Lower leg skin (tissue), 4 donors: ENCODE measurements around the gene CHD5. TPM values are rescaled to one million over a fixed set of nuclear protein-coding genes. Genes with fewer than 3 reads are reported as not detected.
"Not testable (repeated sequence)": the region's sequence is repeated elsewhere in the genome, so short reads cannot be mapped to it uniquely, and the experiment has no call there.

Experiments
- DNase-seq, 2 donors: peaks; one replicate each; pipeline ENCODE4 v3.0.0-alpha.2; 2019; ENCODE audit warnings: low spot score in 2 of 2
- H3K4me3 ChIP-seq: fragments of 200-600 bp; sonication (generic); 2 replicates; pipeline ENCODE4 v1.5.1; 2017; ENCODE audit warnings: mild to moderate bottlenecking, low read depth; ENCODE audit not compliant: poor library complexity, severe bottlenecking
- POLR2A ChIP-seq, 2 donors: fragments of 450-650 bp; IDR thresholded peaks; one replicate each; pipeline ENCODE4 v1.6.1; 2016 to 2017; ENCODE audit warnings: antibody characterized with exemption in 2 of 2, mild to moderate bottlenecking in 1 of 2, moderate library complexity in 1 of 2
- WGBS, 2 donors: methylation state at CpG; one replicate each; pipeline ENCODE4 v1.1.5; 2018; 5-methylcytosine and 5-hydroxymethylcytosine counted together
- intact Hi-C: fragments of 100-400 bp; cut with DNase I; formaldehyde crosslinking; loops from one replicate; pipeline ENCODE4 v1.15.0; 2023; ENCODE audit warnings: low total_unique reads
- total RNA-seq, 4 donors: library from RNA; depleted of rRNA; stranded (reverse); fragments of >200 nt; gene quantifications; one replicate each; pipeline ENCODE4 v1.1.0, GENCODE V29; 2016
- TF ChIP-seq, protein P1 (sequence below), 3 donors: fragments of 450-650 bp; IDR thresholded peaks; one replicate each; pipeline ENCODE4 v1.5.1; 2016; ENCODE audit warnings: antibody characterized with exemption in 3 of 3, mild to moderate bottlenecking in 3 of 3, moderate library complexity in 2 of 3

CHD5 gene
- total RNA-seq, 4 donors from 2014 or later = 0.04 to 0.27 (median 0.13) TPM; not detected in 1

DNA sequence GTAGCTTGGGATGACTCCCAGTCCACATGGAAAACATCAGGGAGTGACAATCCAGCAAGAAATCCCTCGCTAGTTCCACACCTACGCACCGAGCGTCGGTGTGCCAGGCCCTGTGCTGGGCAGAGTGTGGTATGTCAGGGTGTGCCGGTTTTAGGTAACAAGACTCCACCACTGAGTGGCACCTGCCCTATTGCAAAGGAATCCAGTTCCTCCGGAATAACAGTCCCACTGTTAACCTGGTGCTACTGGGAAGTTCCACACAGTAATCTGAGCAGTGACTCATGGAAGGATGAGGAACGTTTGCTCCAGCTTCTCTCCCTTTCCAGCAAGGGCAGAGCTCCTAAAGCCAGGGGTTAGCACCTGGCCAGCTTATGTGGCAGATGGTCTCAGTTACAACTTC lies 40.1 kb upstream of the CHD5 start:
- intact Hi-C loops = no loop called here
- TF ChIP-seq, protein P1, sequence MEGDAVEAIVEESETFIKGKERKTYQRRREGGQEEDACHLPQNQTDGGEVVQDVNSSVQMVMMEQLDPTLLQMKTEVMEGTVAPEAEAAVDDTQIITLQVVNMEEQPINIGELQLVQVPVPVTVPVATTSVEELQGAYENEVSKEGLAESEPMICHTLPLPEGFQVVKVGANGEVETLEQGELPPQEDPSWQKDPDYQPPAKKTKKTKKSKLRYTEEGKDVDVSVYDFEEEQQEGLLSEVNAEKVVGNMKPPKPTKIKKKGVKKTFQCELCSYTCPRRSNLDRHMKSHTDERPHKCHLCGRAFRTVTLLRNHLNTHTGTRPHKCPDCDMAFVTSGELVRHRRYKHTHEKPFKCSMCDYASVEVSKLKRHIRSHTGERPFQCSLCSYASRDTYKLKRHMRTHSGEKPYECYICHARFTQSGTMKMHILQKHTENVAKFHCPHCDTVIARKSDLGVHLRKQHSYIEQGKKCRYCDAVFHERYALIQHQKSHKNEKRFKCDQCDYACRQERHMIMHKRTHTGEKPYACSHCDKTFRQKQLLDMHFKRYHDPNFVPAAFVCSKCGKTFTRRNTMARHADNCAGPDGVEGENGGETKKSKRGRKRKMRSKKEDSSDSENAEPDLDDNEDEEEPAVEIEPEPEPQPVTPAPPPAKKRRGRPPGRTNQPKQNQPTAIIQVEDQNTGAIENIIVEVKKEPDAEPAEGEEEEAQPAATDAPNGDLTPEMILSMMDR (IDR thresholded peaks at IDR 0.05) = no peak
- no peak for TF ChIP-seq POLR2A (IDR thresholded peaks at IDR 0.05)
- no peak overlapping the region for H3K4me3 ChIP-seq
- WGBS, 2 donors = 48 to 52% methylated on average over 8 of the region's 8 CpGs
- DNase-seq = no peak

DNA sequence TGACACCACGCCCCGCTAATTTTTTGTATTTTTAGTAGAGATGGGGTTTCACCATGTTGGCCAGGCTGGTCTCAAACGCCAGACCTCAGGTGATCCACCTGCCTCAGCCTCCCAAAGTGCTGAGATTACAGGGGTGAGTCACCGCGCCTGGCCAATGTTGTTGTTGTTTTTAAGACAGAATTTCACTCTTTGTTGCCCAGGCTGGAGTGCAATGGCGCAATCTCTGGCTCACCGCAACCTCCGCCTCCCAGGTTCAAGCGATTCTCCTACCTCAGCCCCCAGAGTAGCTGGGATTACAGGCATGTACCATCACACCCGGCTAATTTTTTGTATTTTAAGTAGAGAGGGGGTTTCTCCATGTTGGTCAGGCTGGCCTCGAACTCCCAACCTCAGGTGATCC lies 39.5 kb upstream of the CHD5 start:
- intact Hi-C loops, DNase-seq, H3K4me3 ChIP-seq: not testable (repeated sequence)
- WGBS, 2 donors = 80% methylated on average over 11 of the region's 11 CpGs

DNA sequence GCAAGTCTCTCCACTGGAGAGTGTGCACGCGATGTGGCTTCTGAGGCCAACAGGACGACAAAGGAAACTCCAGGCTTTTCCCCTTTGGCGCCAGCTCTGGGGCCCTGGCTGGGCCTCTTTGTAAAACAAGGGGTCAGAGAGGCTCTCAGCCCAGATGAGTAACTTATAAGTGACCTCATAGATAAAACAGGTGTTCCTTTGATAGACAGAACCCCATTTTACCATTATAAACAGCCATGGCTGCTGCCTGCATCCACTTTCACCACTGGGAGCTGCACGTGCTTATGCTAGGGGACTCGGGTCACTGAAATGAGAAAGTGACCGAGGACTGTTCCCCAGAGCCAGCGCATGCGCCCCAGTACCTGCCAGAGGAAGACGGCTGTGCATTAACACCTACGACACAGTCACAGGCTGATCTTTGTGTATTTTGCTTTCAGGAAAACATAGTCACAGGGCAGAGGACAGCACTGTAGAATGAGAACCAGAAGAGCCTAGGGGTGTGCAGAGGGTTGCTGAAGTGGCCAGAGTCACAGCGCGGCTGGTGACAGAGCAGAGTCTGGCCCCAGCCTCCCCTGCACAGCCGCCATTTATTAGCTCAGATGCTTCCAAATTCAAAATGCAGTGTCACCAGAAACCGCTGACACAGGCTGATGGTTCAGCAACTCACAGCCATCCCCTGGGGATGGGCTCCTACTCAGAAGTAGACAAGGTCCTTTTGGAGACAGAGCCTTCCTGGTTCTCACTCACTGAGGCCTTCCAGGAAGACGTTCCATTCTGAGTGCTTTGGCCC lies 38.4 kb upstream of the CHD5 start:
- intact Hi-C loops = no loop called here
- no peak for TF ChIP-seq POLR2A (IDR thresholded peaks at IDR 0.05)
- no peak overlapping the region for H3K4me3 ChIP-seq
- DNase-seq = no peak
- WGBS, 2 donors = 87% methylated on average over 16 of the region's 16 CpGs

DNA sequence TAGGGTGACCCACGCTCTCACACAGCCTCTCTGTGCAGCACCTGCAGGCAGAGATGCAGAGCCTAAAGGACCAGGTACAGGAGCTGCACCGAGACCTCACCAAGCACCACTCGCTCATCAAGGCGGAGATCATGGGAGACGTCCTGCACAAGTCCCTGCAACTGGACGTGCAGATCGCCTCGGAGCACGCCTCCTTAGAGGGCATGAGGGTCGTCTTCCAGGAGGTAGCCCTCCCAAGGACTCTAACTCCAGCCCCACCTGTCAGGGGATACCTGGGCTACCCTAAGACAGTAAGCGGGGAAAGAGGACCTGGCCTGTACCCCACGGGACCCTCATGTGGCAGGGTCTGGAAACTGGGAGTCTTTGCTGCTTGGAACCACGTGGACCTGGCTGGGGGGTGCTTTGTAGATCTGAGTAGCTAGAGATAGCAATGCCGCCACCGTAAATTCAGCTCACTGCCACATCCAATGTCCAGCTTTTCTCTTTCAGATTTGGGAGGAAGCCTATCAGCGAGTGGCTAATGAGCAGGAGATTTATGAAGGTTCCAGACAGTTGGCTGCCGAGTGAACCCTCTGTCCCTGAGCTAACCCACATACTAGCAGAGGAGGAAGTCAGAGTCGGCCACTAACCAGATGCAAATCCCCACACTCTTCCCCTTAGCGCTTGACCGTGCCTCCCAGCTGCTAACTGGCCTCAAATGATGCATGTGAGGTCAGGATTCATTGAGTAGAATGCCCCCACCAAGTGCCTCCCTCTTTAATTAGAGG lies 32.3 kb upstream of the CHD5 start:
- no peak for DNase-seq
- TF ChIP-seq, protein P1 (IDR thresholded peaks at IDR 0.05) = no peak
- TF ChIP-seq POLR2A (IDR thresholded peaks at IDR 0.05) = no peak
- WGBS, 2 donors = 81% methylated on average over 20 of the region's 20 CpGs
- no peak overlapping the region for H3K4me3 ChIP-seq
- intact Hi-C loops = no loop called here

DNA sequence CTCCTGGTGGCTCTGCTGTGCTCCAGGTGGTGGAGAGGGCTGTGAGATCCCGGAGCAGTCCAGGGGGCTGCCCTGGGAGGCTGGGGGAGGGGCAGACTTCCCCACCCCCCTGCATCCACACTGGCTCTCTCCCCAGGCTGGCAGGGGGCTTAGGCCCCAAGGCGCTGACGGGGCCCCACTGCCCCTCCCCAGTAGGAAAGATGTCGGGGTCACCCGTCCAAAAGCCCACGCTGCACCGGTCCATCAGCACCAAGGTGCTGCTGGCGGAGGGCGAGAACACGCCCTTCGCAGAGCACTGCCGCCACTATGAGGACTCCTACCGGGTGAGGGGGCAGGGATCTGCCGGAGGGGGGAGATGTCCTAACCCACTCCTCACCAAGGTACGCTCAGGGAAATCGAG lies 31.6 kb upstream of the CHD5 start:
- H3K4me3 ChIP-seq = no peak overlapping the region
- TF ChIP-seq, protein P1 (IDR thresholded peaks at IDR 0.05) = no peak
- WGBS, 2 donors = 86 to 89% methylated on average over 13 to 16 of the region's 16 CpGs
- intact Hi-C loops = no loop called here
- DNase-seq = no peak

DNA sequence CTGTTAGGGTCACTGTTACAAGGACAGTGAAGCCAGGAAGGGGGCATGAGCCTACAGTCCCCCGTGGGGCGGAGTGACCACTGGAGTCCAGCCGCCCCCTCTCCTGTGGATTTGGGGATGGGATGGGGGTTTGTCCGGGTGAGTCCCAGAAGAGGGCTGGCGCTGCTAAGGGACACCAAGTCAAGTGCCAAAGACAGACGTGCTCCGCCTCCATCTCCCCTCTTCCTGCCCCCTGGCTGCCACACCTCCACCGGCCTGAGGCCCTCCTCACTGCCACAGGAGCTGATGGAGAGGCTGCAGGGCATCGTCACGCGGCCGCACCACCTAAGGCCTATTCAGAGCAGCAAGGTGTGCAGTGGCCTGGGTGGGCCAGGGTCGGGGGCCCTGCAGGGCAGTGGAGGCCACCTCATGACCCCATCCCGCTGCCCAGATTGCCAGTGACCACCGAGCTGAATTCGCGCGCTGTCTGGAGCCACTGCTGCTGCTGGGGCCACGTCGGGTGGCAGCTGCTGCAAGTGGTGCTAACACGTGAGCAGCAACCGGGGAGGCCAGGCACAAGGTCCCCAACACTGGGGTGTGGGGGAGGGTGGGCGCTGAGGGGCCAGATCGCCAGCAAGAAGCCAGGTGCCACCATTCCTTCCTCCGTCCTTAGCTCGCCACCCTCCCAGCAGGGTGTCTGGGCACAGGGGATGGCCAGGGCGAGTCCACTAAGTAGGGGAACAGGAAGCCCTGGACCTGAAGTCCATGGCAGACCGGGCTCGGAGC lies 30.7 kb upstream of the CHD5 start:
- no peak for DNase-seq
- intact Hi-C loops = no loop called here
- WGBS, 2 donors = 94 to 97% methylated on average over 10 to 25 of the region's 29 CpGs
- no peak for TF ChIP-seq POLR2A (IDR thresholded peaks at IDR 0.05)
- TF ChIP-seq, protein P1 (IDR thresholded peaks at IDR 0.05) = no peak
- H3K4me3 ChIP-seq = no peak overlapping the region
